Measurements from ENCODE around the gene EDDM3A. TPM values are rescaled to one million over a fixed set of nuclear protein-coding genes. Genes with fewer than 3 reads are reported as not detected.
"Not testable (repeated sequence)": the region's sequence is repeated elsewhere in the genome, so short reads cannot be mapped to it uniquely, and the experiment has no call there.

EDDM3A gene
- total and polyA plus RNA-seq, 4 donors: not detected

DNA sequence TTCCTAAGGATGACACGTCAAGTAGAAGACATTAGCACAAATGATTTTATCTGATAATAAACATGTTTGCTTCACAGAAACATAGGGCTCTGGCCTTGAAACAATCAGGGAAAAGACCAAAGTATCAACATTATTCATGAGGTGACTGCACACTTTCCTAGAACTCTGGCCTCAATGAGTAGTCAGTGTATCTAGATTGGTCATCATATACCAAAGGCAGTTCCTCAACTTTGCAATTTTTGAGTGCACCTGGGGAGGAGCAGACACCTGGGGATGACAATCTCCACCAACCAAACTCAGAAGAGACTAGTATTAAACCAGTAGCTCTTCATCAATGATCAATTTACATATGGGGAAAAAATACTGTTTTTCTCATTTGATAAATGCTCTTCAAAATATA is 4.5 kb downstream of the EDDM3A start:
- no peak for DNase-seq (ENCODE audit: low read depth in 4 of 6, low spot score in 6 of 6)
- Histone ChIP-seq H3K4me1 (ENCODE audit: control insufficient read depth, insufficient read depth, low read length) (no peaks in the 10 kb centered on the region), H3K36me3 (ENCODE audit: control insufficient read depth, insufficient read depth, low read length) (no peaks in the 10 kb centered on the region), H3K9me3 (ENCODE audit: control insufficient read depth, insufficient read depth, low read length) (no peaks in the 10 kb centered on the region), H3K27me3 (ENCODE audit: control insufficient read depth, insufficient read depth, low read length) (no peaks in the 10 kb centered on the region), H3K27ac (ENCODE audit: low read depth, low read length) (no peak overlapping the region), H3K4me3 (ENCODE audit: low read depth, low read length) (no peak overlapping the region)
- WGBS (ENCODE audit: insufficient coverage): no CpG with 5 or more reads among the region's 1 CpG

DNA sequence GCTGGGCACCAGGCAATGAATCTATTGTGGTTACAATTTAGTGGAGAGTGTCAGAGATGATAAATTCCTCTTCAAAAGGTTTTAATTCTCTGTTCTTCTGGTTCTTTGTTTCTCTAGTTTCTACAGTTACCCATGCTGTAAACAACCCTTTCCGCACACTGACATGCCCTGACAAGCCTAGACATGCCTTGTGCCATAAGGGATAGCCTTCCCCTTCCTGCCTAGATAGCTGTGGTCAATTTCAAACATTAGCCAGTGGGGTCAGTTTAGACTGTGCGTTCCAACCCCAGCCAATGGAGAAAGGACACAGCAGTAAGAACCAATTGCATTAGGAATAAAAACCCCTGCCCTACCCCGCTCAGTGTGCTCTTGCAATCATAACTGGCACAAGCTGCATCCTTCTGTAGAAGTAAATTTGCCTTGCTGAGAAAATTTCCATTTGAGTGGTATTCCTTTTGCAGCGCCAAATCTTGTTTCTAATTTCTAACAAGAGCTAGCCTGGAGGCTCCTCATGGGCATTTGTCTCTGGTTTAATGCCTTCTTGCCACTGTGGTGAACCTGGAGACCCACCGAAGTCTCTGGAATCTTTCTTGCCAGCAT is 6.4 kb downstream of the EDDM3A start:
- Histone ChIP-seq H3K36me3 (ENCODE audit: control insufficient read depth, insufficient read depth, low read length) (no peaks in the 10 kb centered on the region), H3K4me1 (ENCODE audit: control insufficient read depth, insufficient read depth, low read length) (no peaks in the 10 kb centered on the region), H3K27me3 (ENCODE audit: control insufficient read depth, insufficient read depth, low read length) (no peaks in the 10 kb centered on the region), H3K27ac (ENCODE audit: low read depth, low read length) (no peak overlapping the region), H3K9me3 (ENCODE audit: control insufficient read depth, insufficient read depth, low read length) (no peaks in the 10 kb centered on the region), H3K4me3 (ENCODE audit: low read depth, low read length) (no peak overlapping the region)
- no peak for DNase-seq (ENCODE audit: low read depth in 4 of 6, low spot score in 6 of 6)
- 97% methylated on average over 4 of the region's 5 CpGs for WGBS (ENCODE audit: insufficient coverage)

DNA sequence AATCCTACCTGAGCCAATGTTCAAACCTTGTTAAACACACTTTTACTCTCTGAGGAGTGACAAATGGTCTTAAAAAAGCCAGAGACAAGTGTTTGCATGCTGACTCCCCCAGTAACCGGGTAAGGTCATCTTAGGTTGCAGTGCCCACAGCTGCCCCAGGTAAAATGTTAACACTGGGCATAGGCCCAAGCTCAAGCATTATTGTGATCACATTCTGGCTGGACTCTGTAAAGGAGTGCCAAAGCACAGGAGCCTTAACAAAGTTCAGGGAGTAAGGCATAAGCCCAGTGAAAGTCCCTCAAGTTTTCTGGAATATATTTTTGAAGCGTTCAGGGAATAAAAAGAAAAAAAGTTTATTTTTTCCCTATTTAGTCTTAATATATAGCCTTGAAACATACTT is 8.6 kb downstream of the EDDM3A start:
- no peak for DNase-seq (ENCODE audit: low read depth in 4 of 6, low spot score in 6 of 6)
- Histone ChIP-seq H3K27me3 (ENCODE audit: control insufficient read depth, insufficient read depth, low read length) (no peaks in the 10 kb centered on the region), H3K36me3 (ENCODE audit: control insufficient read depth, insufficient read depth, low read length) (no peaks in the 10 kb centered on the region), H3K27ac (ENCODE audit: low read depth, low read length) (no peak overlapping the region), H3K9me3 (ENCODE audit: control insufficient read depth, insufficient read depth, low read length) (no peaks in the 10 kb centered on the region), H3K4me3 (ENCODE audit: low read depth, low read length) (no peak overlapping the region), H3K4me1 (ENCODE audit: control insufficient read depth, insufficient read depth, low read length) (no peaks in the 10 kb centered on the region)
- WGBS (ENCODE audit: insufficient coverage): 83% methylated on average over 1 of the region's 2 CpGs

DNA sequence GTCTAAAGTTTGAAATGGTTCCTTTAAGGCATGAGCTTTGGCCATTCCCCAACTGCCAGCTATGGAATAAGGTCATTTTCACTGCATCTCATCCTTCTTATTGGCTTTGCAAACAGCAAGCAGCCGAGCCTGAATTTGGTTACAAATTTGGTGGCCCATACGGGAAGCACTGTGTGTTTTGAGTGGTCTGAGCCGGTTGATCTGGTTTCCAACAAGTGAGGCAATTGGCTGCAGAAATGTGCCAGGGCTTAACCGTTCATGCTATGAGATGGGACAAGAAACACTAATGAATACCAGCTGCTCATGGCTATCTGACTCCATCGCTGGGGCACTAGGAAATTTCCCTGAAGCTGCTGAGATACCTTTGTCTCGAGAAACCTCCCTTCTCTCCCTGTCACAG is 9.3 kb downstream of the EDDM3A start:
- H3K4me3 ChIP-seq (ENCODE audit: low read depth, low read length): no peak overlapping the region
- no peak for DNase-seq (ENCODE audit: low read depth in 4 of 6, low spot score in 6 of 6)

DNA sequence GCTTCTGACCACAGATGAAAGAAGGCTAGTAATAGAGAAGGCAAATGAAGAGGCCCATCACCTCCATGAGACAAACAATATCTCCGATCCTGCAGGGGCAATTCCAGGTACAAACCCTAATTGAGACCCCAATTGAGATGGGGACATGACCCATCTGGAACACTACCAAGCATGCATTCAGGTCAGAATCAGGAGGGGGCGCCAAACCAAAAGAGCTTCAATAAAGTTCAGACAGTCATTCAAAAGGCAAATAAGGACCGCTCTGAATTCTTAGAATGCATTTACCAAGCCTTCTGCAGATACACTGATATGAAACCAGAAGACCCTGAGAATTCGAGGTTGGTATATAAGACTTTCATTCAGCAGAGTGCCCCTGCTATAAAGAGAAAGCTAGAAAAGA is 12.3 kb downstream of the EDDM3A start:
- WGBS (ENCODE audit: insufficient coverage): 48% methylated on average over 2 of the region's 4 CpGs
- Histone ChIP-seq H3K36me3 (ENCODE audit: control insufficient read depth, insufficient read depth, low read length) (no peaks in the 10 kb centered on the region), H3K4me1 (ENCODE audit: control insufficient read depth, insufficient read depth, low read length) (no peaks in the 10 kb centered on the region), H3K9me3 (ENCODE audit: control insufficient read depth, insufficient read depth, low read length) (no peaks in the 10 kb centered on the region), H3K27ac (ENCODE audit: low read depth, low read length) (no peak overlapping the region), H3K4me3 (ENCODE audit: low read depth, low read length) (no peak overlapping the region), H3K27me3 (ENCODE audit: control insufficient read depth, insufficient read depth, low read length) (no peaks in the 10 kb centered on the region)
- no peak for DNase-seq (ENCODE audit: low read depth in 4 of 6, low spot score in 6 of 6)

More for the DNA sequence above, 9.3 kb downstream of the EDDM3A start:
- no peaks in the 10 kb centered on the region for H3K4me1 ChIP-seq (ENCODE audit: control insufficient read depth, insufficient read depth, low read length)
- no peaks in the 10 kb centered on the region for H3K27me3 ChIP-seq (ENCODE audit: control insufficient read depth, insufficient read depth, low read length)
- H3K36me3 ChIP-seq (ENCODE audit: control insufficient read depth, insufficient read depth, low read length): no peaks in the 10 kb centered on the region
- no peaks in the 10 kb centered on the region for H3K9me3 ChIP-seq (ENCODE audit: control insufficient read depth, insufficient read depth, low read length)
- WGBS (ENCODE audit: insufficient coverage): 85% methylated on average over 6 of the region's 6 CpGs
- H3K27ac ChIP-seq (ENCODE audit: low read depth, low read length): no peak overlapping the region

GRCh38 chr14:20759465-20759864 is 13.8 kb downstream of the EDDM3A start:
- H3K4me1 ChIP-seq (ENCODE audit: control insufficient read depth, insufficient read depth, low read length); H3K36me3 ChIP-seq (ENCODE audit: control insufficient read depth, insufficient read depth, low read length); H3K27me3 ChIP-seq (ENCODE audit: control insufficient read depth, insufficient read depth, low read length); DNase-seq (ENCODE audit: low read depth in 4 of 6, low spot score in 6 of 6); H3K27ac ChIP-seq (ENCODE audit: low read depth, low read length); H3K4me3 ChIP-seq (ENCODE audit: low read depth, low read length); H3K9me3 ChIP-seq (ENCODE audit: control insufficient read depth, insufficient read depth, low read length): not testable (repeated sequence)
- 70% methylated on average over 2 of the region's 5 CpGs for WGBS (ENCODE audit: insufficient coverage)

GRCh38 chr14:20760950-20761349 is 15.3 kb downstream of the EDDM3A start:
- no peak for DNase-seq (ENCODE audit: low read depth in 4 of 6, low spot score in 6 of 6)
- no peaks in the 10 kb centered on the region for H3K27me3 ChIP-seq (ENCODE audit: control insufficient read depth, insufficient read depth, low read length)
- no peaks in the 10 kb centered on the region for H3K36me3 ChIP-seq (ENCODE audit: control insufficient read depth, insufficient read depth, low read length)
- no peak overlapping the region for H3K27ac ChIP-seq (ENCODE audit: low read depth, low read length)
- H3K4me1 ChIP-seq (ENCODE audit: control insufficient read depth, insufficient read depth, low read length): no peaks in the 10 kb centered on the region
- no peaks in the 10 kb centered on the region for H3K9me3 ChIP-seq (ENCODE audit: control insufficient read depth, insufficient read depth, low read length)
- no peak overlapping the region for H3K4me3 ChIP-seq (ENCODE audit: low read depth, low read length)

DNA sequence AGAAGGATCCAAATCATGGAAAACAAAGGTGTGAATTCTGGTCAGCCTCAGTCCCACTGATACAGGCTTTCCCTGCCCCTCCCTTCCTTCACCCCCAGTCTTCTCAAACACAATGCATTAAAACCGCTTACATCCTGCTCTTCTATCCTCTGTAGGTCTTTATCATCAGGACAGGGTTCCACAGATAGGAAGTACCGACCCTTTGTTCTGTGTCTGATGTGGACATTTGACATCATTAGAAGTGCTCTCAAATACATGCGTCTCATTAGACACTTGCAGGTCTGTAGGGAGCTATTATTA is 22.9 kb downstream of the EDDM3A start:
- no peaks in the 10 kb centered on the region for H3K9me3 ChIP-seq (ENCODE audit: control insufficient read depth, insufficient read depth, low read length)

GRCh38 chr14:20769421-20769820 is 23.7 kb downstream of the EDDM3A start:
- Histone ChIP-seq H3K4me1 (ENCODE audit: control insufficient read depth, insufficient read depth, low read length) (no peaks in the 10 kb centered on the region), H3K27me3 (ENCODE audit: control insufficient read depth, insufficient read depth, low read length) (no peaks in the 10 kb centered on the region), H3K36me3 (ENCODE audit: control insufficient read depth, insufficient read depth, low read length) (no peaks in the 10 kb centered on the region), H3K27ac (ENCODE audit: low read depth, low read length) (no peak overlapping the region), H3K4me3 (ENCODE audit: low read depth, low read length) (no peak overlapping the region), H3K9me3 (ENCODE audit: control insufficient read depth, insufficient read depth, low read length) (no peaks in the 10 kb centered on the region)
- WGBS (ENCODE audit: insufficient coverage): 75% methylated on average over 1 of the region's 3 CpGs
- DNase-seq (ENCODE audit: low read depth in 4 of 6, low spot score in 6 of 6): no peak

More for the DNA sequence above, 22.9 kb downstream of the EDDM3A start:
- Histone ChIP-seq H3K4me3 (ENCODE audit: low read depth, low read length) (no peak overlapping the region), H3K27ac (ENCODE audit: low read depth, low read length) (no peak overlapping the region), H3K27me3 (ENCODE audit: control insufficient read depth, insufficient read depth, low read length) (no peaks in the 10 kb centered on the region), H3K36me3 (ENCODE audit: control insufficient read depth, insufficient read depth, low read length) (no peaks in the 10 kb centered on the region), H3K4me1 (ENCODE audit: control insufficient read depth, insufficient read depth, low read length) (no peaks in the 10 kb centered on the region)
- WGBS (ENCODE audit: insufficient coverage): 90% methylated on average over 2 of the region's 3 CpGs
- DNase-seq (ENCODE audit: low read depth in 4 of 6, low spot score in 6 of 6): no peak

DNA sequence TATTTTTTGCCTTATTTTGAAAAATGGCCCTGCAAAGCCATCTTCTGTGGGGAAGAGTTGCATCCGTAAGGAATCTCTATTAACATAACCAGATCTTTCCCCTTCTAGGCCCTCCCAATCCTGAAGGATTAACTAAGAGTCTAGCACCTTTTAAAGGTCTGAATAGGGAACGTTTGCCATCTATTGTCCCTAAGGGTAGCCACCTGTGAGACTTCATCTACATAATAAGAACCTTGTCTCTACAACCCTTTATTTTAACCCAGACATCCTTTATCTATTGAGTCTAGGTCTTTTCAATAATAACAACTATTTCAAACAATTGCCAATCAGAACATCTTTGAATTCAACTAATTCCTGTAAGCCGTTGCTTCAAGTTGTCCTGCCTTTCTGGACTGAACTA is 27.0 kb downstream of the EDDM3A start:
- H3K4me3 ChIP-seq (ENCODE audit: low read depth, low read length): no peak overlapping the region

More for the DNA sequence above, 27.0 kb downstream of the EDDM3A start:
- no peak for DNase-seq (ENCODE audit: low read depth in 4 of 6, low spot score in 6 of 6)
- 67% methylated on average over 1 of the region's 3 CpGs for WGBS (ENCODE audit: insufficient coverage)
- H3K9me3 ChIP-seq (ENCODE audit: control insufficient read depth, insufficient read depth, low read length): no peaks in the 10 kb centered on the region
- H3K27me3 ChIP-seq (ENCODE audit: control insufficient read depth, insufficient read depth, low read length): no peaks in the 10 kb centered on the region
- H3K4me1 ChIP-seq (ENCODE audit: control insufficient read depth, insufficient read depth, low read length): no peaks in the 10 kb centered on the region
- no peak overlapping the region for H3K27ac ChIP-seq (ENCODE audit: low read depth, low read length)
- H3K36me3 ChIP-seq (ENCODE audit: control insufficient read depth, insufficient read depth, low read length): no peaks in the 10 kb centered on the region

Measured in spinal cord (tissue), 10 donors.